ENCODE results near the gene PEX16. TPM values are rescaled to one million over a fixed set of nuclear protein-coding genes. Genes with fewer than 3 reads are reported as not detected.

Gene PEX16
- polyA plus RNA-seq, 1 donor from 2014 or later = 73.5 TPM

DNA sequence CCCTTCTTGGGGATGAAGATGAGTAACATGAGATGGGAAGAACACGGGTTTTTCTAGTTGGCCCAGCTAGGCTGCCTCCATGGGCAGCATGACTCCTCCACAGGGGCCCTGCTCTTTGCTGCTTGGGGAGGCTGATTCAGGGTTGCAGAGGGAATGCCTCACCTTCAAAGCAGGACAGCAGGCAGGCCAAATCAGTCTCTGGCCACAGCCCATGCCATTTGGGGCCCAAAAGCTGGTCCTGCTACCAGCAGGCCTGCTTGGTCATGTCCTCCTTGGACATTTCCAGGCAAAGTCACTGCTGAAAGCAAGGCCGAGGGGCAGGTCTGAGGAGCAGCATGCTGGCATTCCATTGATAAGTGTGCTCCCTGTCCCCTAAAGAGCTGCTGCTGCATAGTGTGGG is 46.0 kb downstream of the PEX16 start:
- no peaks in the 10 kb centered on the region for H3K9me3 Mint-ChIP-seq
- H3K4me1 Mint-ChIP-seq = no peaks in the 10 kb centered on the region
- no peaks in the 10 kb centered on the region for H3K27me3 Mint-ChIP-seq
- peaks cover 8% of the 10 kb centered on the region for H3K36me3 Mint-ChIP-seq
- H3K27ac Mint-ChIP-seq = peak overlapping the region in 1 of 3 donors; percentile 67
- H3K4me3 Mint-ChIP-seq = no peak overlapping the region

DNA sequence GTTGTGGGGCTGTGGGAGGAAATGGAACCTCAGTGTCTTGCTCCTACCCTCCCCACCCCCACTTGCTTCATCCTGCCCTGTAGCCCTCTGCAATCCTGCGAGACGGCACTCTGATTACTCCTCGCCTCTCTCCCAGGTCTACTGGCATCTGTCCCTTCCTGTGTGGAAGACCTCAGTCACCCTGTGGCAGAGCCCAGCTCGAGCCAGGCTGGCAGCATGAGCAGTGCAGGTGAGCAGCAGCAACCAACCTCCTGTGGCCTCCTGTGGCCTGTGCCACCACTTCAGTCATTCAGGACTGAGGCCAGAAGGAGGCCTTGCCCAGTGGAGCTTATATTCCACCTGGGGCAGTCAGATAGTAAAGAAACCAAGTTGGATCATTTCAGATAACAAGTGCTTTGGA is 47.0 kb downstream of the PEX16 start:
- no peaks in the 10 kb centered on the region for H3K4me1 Mint-ChIP-seq
- no peak overlapping the region for H3K4me3 Mint-ChIP-seq
- peaks cover 8% of the 10 kb centered on the region for H3K36me3 Mint-ChIP-seq
- H3K27ac Mint-ChIP-seq = no peak overlapping the region
- no peaks in the 10 kb centered on the region for H3K27me3 Mint-ChIP-seq
- H3K9me3 Mint-ChIP-seq = no peaks in the 10 kb centered on the region

DNA sequence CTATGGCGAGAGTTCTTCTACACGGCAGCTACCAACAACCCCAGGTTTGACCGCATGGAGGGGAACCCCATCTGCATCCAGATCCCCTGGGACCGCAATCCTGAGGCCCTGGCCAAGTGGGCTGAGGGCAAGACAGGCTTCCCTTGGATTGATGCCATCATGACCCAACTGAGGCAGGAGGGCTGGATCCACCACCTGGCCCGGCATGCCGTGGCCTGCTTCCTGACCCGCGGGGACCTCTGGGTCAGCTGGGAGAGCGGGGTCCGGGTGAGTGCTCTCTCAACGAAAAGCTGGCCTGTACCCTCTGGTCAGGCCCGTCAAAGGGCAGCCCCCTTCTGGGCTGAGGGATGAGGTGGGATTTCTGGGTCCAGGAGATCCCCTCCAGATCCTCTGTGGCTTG is 48.1 kb downstream of the PEX16 start:
- Mint-ChIP-seq H3K27ac (no peak overlapping the region), H3K4me3 (peak overlapping the region in 1 of 4 donors; percentile 60), H3K9me3 (no peaks in the 10 kb centered on the region), H3K36me3 (peaks cover 8% of the 10 kb centered on the region), H3K4me1 (no peaks in the 10 kb centered on the region), H3K27me3 (no peaks in the 10 kb centered on the region)

DNA sequence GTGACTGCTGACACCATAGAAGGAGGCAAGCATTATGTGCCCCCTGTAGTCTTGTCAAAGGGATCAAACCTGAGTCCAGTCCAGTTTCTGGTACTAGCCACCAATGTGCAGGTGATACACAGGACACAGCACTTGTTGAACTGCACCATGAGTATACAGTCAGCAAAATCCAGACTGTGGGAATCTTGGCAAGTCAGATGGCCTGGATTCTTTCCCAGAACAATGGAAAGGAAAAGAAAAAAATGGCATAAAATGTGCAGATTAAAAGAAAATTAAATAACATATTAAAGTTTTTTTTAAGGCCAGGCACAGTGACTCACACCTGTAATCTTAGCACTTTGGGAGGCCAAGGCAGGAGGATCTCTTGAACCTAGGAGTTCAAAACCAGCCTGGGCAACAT is 53.6 kb downstream of the PEX16 start:
- peaks cover 8% of the 10 kb centered on the region for H3K36me3 Mint-ChIP-seq
- no peaks in the 10 kb centered on the region for H3K27me3 Mint-ChIP-seq
- no peak overlapping the region for H3K4me3 Mint-ChIP-seq
- H3K9me3 Mint-ChIP-seq = no peaks in the 10 kb centered on the region
- H3K27ac Mint-ChIP-seq = no peak overlapping the region
- no peaks in the 10 kb centered on the region for H3K4me1 Mint-ChIP-seq

DNA sequence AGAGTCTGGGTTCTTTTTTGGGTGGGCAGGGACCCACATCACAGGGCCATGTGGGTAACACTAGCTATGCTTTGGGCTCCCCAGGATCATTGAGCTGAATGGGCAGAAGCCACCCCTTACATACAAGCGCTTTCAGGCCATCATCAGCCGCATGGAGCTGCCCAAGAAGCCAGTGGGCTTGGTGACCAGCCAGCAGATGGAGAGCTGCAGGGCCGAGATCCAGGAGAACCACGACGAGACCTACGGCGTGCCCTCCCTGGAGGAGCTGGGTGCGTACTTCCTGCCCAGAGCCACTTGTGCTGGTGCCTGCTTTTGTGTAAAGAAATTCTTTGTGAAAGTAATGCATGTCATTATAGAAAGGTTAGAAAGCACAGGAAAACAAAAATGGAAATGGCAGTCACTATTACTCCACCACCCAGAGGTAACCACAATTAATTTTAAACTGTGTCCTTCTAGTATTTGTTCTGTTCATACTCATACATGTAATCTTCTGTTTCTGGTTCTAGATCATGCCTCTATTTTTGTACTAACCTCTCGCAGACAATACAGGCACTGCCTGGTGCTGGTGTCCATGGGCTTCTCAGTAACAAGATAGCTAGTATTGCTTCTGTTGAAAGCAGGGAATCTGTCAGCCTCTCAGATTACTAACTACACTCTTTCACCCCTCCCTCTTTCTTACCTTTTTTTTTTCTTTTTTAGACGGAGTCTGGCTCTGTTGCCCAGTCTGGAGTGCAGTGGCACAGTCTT is 56.7 kb downstream of the PEX16 start:
- H3K27ac Mint-ChIP-seq = no peak overlapping the region
- peaks cover 4% of the 10 kb centered on the region for H3K36me3 Mint-ChIP-seq
- no peaks in the 10 kb centered on the region for H3K4me1 Mint-ChIP-seq

DNA sequence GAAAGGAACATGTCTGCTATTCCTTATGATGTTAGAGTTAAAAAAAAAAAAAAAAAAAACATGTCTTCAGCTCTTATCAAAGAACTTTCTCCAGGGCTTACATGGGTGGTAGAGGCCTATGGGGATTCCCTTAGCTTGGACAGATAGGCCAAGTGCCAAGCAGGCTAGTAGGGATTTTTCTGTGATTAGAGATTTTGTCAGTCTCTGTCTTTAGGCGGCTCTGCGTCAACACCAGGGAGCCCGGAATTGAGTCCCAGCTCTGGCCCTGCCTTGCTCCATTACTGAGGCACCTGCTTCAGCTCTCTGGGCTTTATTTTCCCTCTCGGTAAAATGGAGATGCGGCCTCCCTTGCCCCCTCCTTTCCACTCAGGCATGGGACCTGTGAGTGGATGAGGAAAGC is 57.3 kb downstream of the PEX16 start:
- Mint-ChIP-seq H3K36me3 (peaks cover 4% of the 10 kb centered on the region), H3K9me3 (no peaks in the 10 kb centered on the region), H3K4me1 (no peaks in the 10 kb centered on the region), H3K4me3 (no peak overlapping the region), H3K27me3 (no peaks in the 10 kb centered on the region), H3K27ac (no peak overlapping the region)

More for the DNA sequence above, 56.7 kb downstream of the PEX16 start:
- H3K27me3 Mint-ChIP-seq = no peaks in the 10 kb centered on the region
- H3K4me3 Mint-ChIP-seq = no peak overlapping the region
- no peaks in the 10 kb centered on the region for H3K9me3 Mint-ChIP-seq

Other genes with a start within 250 kb of the PEX16 start
- 8.9 TPM for gene SLC35C1, start 112.7 kb downstream of the PEX16 start, polyA plus RNA-seq
- 39.3 TPM for gene CRY2, start 70.4 kb downstream of the PEX16 start, polyA plus RNA-seq
- gene MAPK8IP1, start 32.2 kb downstream of the PEX16 start, polyA plus RNA-seq = 0.26 TPM
- gene FREY1, start 10.6 kb downstream of the PEX16 start, polyA plus RNA-seq = not detected
- gene LARGE2, start 4.8 kb upstream of the PEX16 start, polyA plus RNA-seq = 61.7 TPM
- 17.2 TPM for gene PHF21A, start 203.6 kb upstream of the PEX16 start, polyA plus RNA-seq

Data from IgD-negative memory B cell (primary cell).